Osteocyte (in vitro differentiated cells): ENCODE data around the gene PDRG1. TPM values are rescaled to one million over a fixed set of nuclear protein-coding genes. Genes with fewer than 3 reads are reported as not detected.

Source experiments
- DNase-seq: peaks from one replicate; pipeline ENCODE4 v3.0.0; 2021; ENCODE audit warnings: mixed read lengths; ENCODE audit not compliant: unreplicated experiment; ENCODE audit errors: extremely low spot score
- H3K27ac Mint-ChIP-seq: one replicate; pipeline ENCODE4 v1.8.0; 2021; ENCODE audit warnings: mild to moderate bottlenecking, mixed read lengths; ENCODE audit not compliant: unreplicated experiment
- H3K27me3 Mint-ChIP-seq: one replicate; pipeline ENCODE4 v1.8.0; 2021; ENCODE audit warnings: mixed read lengths; ENCODE audit not compliant: unreplicated experiment
- H3K36me3 Mint-ChIP-seq: one replicate; pipeline ENCODE4 v1.8.0; 2021; ENCODE audit warnings: mixed read lengths; ENCODE audit not compliant: unreplicated experiment
- H3K4me1 Mint-ChIP-seq: one replicate; pipeline ENCODE4 v1.8.0; 2021; ENCODE audit warnings: mixed read lengths; ENCODE audit not compliant: unreplicated experiment
- H3K4me3 Mint-ChIP-seq: one replicate; pipeline ENCODE4 v1.8.0; 2021; ENCODE audit warnings: mild to moderate bottlenecking, moderate library complexity, mixed read lengths; ENCODE audit not compliant: unreplicated experiment
- H3K9me3 Mint-ChIP-seq: one replicate; pipeline ENCODE4 v1.8.0; 2021; ENCODE audit warnings: mixed read lengths; ENCODE audit not compliant: unreplicated experiment
- total RNA-seq: library from RNA; stranded (reverse); gene quantifications from 2 replicates; pipeline ENCODE4 v1.2.1, GENCODE V29; 2021
- TF ChIP-seq, protein P1 (sequence below): fragments of 200-600 bp; sonication (generic); IDR thresholded peaks from 2 replicates; pipeline ENCODE4 v1.5.0; 2021; ENCODE audit warnings: antibody characterized with exemption, mild to moderate bottlenecking, moderate library complexity

PDRG1 gene
- total RNA-seq, 1 donor from 2014 or later = 12.2 TPM

DNA sequence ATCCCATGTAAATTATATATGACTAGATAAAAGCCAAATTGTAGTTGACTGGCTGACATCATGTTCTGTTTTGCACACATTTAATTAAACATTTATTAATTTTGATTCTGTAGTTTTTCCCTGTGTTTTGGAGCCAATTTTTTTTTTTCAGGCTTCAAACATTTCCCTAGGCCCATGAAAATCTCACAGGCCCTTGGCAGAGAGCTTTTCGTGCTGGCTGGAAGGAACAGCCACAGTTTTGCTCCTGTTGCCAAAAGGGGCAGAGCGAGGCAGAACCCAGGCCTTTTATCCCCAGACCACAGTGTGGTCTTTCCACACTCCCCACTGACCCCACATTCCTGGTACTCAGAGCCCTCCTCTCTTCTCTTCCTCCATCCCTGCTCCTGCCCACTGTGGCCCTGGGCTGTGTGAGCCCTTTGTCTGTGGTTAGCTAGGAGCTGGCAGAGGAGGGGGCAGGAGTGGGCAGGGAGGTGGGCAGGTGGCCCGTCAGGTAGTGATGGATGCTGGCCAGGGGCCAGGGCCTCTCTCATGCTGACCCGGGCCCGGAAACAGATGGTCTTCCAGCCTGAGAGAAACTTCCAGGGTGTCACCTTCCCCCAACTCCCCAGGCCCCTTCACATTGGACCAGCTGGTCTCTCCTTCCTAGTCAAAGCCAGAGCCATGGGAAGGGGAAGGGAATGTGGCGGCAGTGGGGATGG, 38.9 kb upstream of the PDRG1 start:
- DNase-seq = no peak
- Mint-ChIP-seq H3K4me3 (no peak overlapping the region), H3K9me3 (no peaks in the 10 kb centered on the region), H3K27me3 (peaks cover 37% of the 10 kb centered on the region), H3K27ac (no peak overlapping the region), H3K4me1 (no peaks in the 10 kb centered on the region), H3K36me3 (no peaks in the 10 kb centered on the region)
- TF ChIP-seq, protein P1, sequence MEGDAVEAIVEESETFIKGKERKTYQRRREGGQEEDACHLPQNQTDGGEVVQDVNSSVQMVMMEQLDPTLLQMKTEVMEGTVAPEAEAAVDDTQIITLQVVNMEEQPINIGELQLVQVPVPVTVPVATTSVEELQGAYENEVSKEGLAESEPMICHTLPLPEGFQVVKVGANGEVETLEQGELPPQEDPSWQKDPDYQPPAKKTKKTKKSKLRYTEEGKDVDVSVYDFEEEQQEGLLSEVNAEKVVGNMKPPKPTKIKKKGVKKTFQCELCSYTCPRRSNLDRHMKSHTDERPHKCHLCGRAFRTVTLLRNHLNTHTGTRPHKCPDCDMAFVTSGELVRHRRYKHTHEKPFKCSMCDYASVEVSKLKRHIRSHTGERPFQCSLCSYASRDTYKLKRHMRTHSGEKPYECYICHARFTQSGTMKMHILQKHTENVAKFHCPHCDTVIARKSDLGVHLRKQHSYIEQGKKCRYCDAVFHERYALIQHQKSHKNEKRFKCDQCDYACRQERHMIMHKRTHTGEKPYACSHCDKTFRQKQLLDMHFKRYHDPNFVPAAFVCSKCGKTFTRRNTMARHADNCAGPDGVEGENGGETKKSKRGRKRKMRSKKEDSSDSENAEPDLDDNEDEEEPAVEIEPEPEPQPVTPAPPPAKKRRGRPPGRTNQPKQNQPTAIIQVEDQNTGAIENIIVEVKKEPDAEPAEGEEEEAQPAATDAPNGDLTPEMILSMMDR = no peak

DNA sequence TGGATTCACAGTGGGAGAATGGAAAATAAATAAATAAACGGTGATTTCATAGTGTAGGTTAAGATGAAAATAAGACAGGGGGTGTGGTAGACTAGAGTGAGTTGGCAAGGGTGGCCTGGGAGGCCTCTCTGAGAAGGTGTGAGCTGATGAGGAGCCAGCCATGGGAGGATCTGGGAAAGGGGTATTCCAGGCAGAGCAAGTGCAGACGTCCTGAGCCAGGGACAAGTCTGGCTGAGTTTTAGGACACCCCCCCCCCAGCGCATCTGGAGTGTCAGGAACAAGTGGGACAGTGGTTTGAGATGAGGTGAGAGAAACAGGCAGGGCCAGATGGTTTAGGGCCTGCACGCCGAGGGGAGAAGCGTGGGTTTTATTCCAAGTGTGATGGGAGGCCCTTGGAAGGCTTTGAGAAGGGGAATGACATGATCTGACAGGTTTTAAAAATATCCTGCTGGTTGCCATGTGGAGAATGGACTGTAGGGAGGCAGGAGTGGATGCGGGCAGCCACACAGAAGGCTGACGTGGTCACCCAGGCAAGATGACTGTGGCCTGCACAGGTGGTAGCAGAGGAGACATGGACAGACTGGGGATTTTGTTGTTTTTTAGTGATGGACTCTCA, 37.3 kb upstream of the PDRG1 start:
- no peaks in the 10 kb centered on the region for H3K9me3 Mint-ChIP-seq
- TF ChIP-seq, protein P1 = no peak
- H3K36me3 Mint-ChIP-seq = no peaks in the 10 kb centered on the region
- no peak overlapping the region for H3K27ac Mint-ChIP-seq
- H3K4me3 Mint-ChIP-seq = no peak overlapping the region
- H3K27me3 Mint-ChIP-seq = peaks cover 32% of the 10 kb centered on the region
- H3K4me1 Mint-ChIP-seq = no peaks in the 10 kb centered on the region
- no peak for DNase-seq

DNA sequence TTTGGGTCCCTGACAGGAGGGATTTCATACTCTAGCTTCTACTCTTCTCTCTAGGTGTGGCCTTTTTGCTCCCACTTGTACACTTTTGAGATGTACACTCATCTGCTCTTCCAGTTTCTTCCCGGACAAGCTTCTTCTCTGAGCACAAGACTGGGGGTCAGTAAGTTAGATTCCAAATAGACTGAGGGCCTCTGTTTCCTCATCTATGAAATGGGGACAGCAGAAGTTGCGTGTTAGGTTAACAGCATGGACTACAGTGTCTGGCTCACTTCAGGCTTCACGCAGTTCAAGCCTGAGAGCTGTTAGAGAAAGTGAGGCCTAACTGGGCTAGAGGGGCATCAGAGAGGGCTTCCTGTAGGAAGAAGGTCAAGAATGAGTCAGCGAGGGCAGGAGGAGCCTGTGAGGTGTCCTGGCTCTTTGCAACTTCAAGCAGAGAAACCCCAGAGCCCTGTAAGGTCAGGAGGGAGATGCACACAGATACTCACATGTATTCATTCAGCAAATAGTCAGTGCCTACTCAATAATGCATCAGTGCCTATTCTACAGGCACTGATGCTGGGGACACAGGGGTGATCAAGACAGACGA, 36.7 kb upstream of the PDRG1 start:
- TF ChIP-seq, protein P1 = no peak
- Mint-ChIP-seq H3K36me3 (no peaks in the 10 kb centered on the region), H3K27ac (no peak overlapping the region), H3K9me3 (no peaks in the 10 kb centered on the region), H3K4me3 (no peak overlapping the region), H3K27me3 (peaks cover 28% of the 10 kb centered on the region), H3K4me1 (no peaks in the 10 kb centered on the region)
- DNase-seq = no peak

DNA sequence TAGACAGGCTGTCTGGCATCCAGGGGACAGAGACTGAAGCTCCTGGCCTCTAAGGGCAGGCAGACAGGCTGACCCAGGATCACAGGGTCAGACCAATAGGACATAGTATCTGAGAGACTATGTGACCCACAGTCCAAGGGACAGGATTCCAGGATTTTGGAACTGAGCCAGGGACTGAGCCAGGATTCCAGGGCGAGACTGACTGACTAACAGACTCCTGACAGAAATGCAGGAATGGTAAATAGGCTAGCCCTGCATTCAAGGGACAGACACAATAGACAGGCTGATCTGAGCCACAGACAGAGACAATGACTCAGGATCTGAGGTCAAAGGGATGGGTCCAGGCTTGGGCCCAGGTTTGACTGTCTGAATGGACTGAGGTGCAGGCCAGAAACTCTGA, 35.9 kb upstream of the PDRG1 start:
- H3K27me3 Mint-ChIP-seq = peaks cover 26% of the 10 kb centered on the region
- H3K4me3 Mint-ChIP-seq = no peak overlapping the region
- TF ChIP-seq, protein P1 = no peak
- no peaks in the 10 kb centered on the region for H3K9me3 Mint-ChIP-seq
- no peaks in the 10 kb centered on the region for H3K36me3 Mint-ChIP-seq
- DNase-seq = no peak
- H3K27ac Mint-ChIP-seq = no peak overlapping the region
- no peaks in the 10 kb centered on the region for H3K4me1 Mint-ChIP-seq

DNA sequence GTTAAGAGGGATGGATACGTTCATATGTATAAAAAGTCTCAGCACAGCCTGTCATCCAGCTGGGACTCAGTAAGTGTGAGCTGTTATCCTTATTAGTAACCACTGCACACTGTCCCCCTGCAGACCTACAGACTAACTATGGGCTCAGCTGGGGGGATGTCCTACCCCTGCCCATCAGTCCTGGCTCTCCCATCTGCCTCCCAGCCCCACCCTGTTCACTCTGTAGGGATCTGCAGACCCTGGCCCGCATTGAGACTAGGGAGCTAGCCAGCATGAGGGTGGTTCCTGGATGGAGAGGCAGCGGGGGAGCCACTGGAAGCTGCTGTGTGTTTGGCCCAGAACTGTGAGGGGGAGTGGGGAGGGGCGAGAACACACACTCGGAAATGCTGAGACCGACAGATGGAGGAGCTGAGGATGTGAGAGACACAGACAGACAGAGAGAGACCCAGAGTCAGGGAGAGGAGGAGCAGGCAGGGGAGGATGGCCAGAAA, 33.2 kb upstream of the PDRG1 start:
- Mint-ChIP-seq H3K36me3 (no peaks in the 10 kb centered on the region), H3K27me3 (peaks cover 25% of the 10 kb centered on the region), H3K27ac (no peak overlapping the region), H3K9me3 (no peaks in the 10 kb centered on the region), H3K4me3 (no peak overlapping the region), H3K4me1 (no peaks in the 10 kb centered on the region)
- no peak for DNase-seq
- TF ChIP-seq, protein P1 = no peak
